ENCODE measurements around the gene CAMK2D. TPM values are rescaled to one million over a fixed set of nuclear protein-coding genes. Genes with fewer than 3 reads are reported as not detected.

Gene CAMK2D
- total RNA-seq, 1 donor = 207 TPM

DNA sequence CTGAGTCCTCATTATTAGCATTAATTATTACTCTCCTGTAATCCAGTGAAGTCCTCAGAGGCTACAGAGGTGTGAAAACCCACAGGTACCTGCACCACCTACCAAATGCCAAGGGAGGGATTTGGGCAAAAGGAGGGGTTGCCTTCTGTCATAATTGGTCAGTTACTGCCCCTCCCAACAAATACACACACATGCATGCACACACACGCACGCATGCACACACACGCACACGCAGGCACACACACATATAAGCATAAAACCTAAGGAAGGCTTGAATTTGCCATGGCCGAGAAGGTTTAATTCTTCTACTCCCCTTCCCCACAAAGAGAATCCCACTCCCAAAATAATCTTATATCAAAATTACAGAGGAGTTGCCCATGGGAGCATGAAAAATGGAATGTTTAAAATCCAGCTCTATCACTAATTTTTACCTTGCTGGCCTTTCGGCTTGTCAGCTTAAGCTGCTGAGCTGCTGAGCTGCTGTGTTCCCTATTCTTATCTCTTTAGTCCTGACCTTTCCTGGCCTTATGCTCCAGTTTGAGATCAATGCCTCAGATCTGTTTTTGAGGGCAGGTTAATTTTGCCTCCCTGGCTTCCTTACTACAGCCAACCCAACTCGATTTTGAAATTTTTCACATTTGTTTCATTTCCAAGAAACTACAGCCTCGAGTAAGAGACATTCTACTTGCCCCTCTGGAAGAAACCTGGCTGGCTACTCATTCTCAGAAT lies 95.0 kb downstream of the CAMK2D start:
- DNase-seq (ENCODE audit: insufficient read length, low spot score, missing footprints) = no peak
- TF ChIP-seq, protein P1, sequence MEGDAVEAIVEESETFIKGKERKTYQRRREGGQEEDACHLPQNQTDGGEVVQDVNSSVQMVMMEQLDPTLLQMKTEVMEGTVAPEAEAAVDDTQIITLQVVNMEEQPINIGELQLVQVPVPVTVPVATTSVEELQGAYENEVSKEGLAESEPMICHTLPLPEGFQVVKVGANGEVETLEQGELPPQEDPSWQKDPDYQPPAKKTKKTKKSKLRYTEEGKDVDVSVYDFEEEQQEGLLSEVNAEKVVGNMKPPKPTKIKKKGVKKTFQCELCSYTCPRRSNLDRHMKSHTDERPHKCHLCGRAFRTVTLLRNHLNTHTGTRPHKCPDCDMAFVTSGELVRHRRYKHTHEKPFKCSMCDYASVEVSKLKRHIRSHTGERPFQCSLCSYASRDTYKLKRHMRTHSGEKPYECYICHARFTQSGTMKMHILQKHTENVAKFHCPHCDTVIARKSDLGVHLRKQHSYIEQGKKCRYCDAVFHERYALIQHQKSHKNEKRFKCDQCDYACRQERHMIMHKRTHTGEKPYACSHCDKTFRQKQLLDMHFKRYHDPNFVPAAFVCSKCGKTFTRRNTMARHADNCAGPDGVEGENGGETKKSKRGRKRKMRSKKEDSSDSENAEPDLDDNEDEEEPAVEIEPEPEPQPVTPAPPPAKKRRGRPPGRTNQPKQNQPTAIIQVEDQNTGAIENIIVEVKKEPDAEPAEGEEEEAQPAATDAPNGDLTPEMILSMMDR (IDR thresholded peaks at IDR 0.05; ENCODE audit: extremely low read depth, low read depth, low read length) = no peak
- Histone ChIP-seq H3K79me2 (ENCODE audit: insufficient read depth, low read length) (peaks cover 77% of the 10 kb centered on the region), H4K20me1 (ENCODE audit: insufficient read depth, low read length) (peaks cover 12% of the 10 kb centered on the region), H3K4me1 (ENCODE audit: insufficient read depth, low read length) (peaks cover 16% of the 10 kb centered on the region), H3K36me3 (ENCODE audit: insufficient read depth, low read length) (peaks cover 6% of the 10 kb centered on the region), H3K27me3 (ENCODE audit: insufficient read depth, low read length) (no peaks in the 10 kb centered on the region), H3K4me3 (ENCODE audit: insufficient read depth, low read length) (no peak overlapping the region), H3K4me2 (ENCODE audit: insufficient read depth, low read length) (no peak overlapping the region), H2AFZ (ENCODE audit: low read length) (no peak overlapping the region), H3K9me3 (ENCODE audit: low read depth, low read length) (no peaks in the 10 kb centered on the region), H3K27ac (ENCODE audit: low read depth, low read length) (no peak overlapping the region)

DNA sequence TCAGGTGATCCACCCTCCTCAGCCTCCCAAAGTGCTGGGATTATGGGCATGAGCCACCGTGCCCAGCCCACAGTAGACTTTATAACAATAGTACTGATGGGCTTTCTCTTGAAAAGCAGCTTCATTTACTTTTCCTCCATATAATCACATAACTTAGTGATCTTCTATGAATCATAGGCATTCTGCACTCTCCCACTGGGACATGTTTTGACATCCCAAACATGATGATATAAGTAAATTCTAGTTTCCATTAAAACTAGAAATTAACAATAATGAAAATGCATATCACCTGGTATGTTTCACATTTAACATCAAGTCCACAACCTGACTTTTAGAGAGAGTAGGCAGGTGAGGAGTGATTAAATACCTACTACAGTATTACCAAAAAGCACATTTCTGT lies 96.5 kb downstream of the CAMK2D start:
- no peak overlapping the region for H3K4me2 ChIP-seq (ENCODE audit: insufficient read depth, low read length)
- TF ChIP-seq, protein P1 (IDR thresholded peaks at IDR 0.05; ENCODE audit: extremely low read depth, low read depth, low read length) = no peak
- H3K4me1 ChIP-seq (ENCODE audit: insufficient read depth, low read length) = peaks cover 16% of the 10 kb centered on the region
- no peak for DNase-seq (ENCODE audit: insufficient read length, low spot score, missing footprints)
- H3K36me3 ChIP-seq (ENCODE audit: insufficient read depth, low read length) = peaks cover 6% of the 10 kb centered on the region
- no peak overlapping the region for H3K4me3 ChIP-seq (ENCODE audit: insufficient read depth, low read length)
- no peaks in the 10 kb centered on the region for H3K27me3 ChIP-seq (ENCODE audit: insufficient read depth, low read length)
- no peaks in the 10 kb centered on the region for H3K9me3 ChIP-seq (ENCODE audit: low read depth, low read length)
- no peak overlapping the region for H3K27ac ChIP-seq (ENCODE audit: low read depth, low read length)
- H4K20me1 ChIP-seq (ENCODE audit: insufficient read depth, low read length) = peaks cover 12% of the 10 kb centered on the region
- H2AFZ ChIP-seq (ENCODE audit: low read length) = no peak overlapping the region
- H3K79me2 ChIP-seq (ENCODE audit: insufficient read depth, low read length) = peaks cover 75% of the 10 kb centered on the region

DNA sequence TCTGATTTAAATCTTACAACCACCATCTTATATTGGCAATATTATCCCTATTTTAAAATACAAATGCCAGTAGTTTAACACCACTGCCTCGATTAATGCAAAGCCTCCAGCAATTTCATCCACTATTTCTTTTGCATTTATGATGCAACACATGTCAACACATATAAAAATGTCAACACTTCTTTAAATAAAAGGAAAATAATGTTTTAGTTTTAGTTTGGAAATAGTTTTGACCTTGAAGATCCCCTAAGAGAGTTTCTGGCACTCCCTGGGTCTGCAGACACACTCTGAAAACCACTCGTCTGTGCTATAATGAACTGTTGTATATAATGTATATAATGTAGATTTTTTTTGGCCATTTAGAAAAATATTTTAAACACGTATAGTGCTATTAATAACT lies 99.0 kb downstream of the CAMK2D start:
- H3K27ac ChIP-seq (ENCODE audit: low read depth, low read length) = no peak overlapping the region
- no peak overlapping the region for H2AFZ ChIP-seq (ENCODE audit: low read length)
- H3K9me3 ChIP-seq (ENCODE audit: low read depth, low read length) = no peaks in the 10 kb centered on the region
- H3K4me1 ChIP-seq (ENCODE audit: insufficient read depth, low read length) = peaks cover 30% of the 10 kb centered on the region
- DNase-seq (ENCODE audit: insufficient read length, low spot score, missing footprints) = no peak
- H3K4me2 ChIP-seq (ENCODE audit: insufficient read depth, low read length) = no peak overlapping the region
- peaks cover 17% of the 10 kb centered on the region for H4K20me1 ChIP-seq (ENCODE audit: insufficient read depth, low read length)
- H3K36me3 ChIP-seq (ENCODE audit: insufficient read depth, low read length) = no peaks in the 10 kb centered on the region
- TF ChIP-seq, protein P1 (IDR thresholded peaks at IDR 0.05; ENCODE audit: extremely low read depth, low read depth, low read length) = no peak
- no peaks in the 10 kb centered on the region for H3K27me3 ChIP-seq (ENCODE audit: insufficient read depth, low read length)
- H3K4me3 ChIP-seq (ENCODE audit: insufficient read depth, low read length) = no peak overlapping the region
- H3K79me2 ChIP-seq (ENCODE audit: insufficient read depth, low read length) = peaks cover 83% of the 10 kb centered on the region

DNA sequence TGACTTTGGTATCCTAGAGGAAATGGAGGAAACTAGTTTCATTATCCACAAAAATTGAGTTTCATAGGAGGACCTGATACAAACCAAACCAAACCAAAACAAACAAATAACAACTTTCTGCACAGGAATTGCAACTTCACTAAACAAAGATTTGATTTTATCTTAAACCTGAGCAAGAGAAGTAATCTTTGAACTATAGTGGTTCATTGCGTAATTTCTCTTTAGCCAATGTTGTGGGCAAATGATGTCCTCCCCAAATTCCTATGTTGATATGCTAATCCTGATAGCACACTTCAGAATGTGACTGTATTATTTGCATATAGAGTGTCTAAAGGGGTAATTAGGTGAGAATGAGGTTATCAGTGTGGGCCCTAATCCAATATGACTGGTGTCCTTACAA lies 102.4 kb downstream of the CAMK2D start:
- Histone ChIP-seq H3K4me2 (ENCODE audit: insufficient read depth, low read length) (no peak overlapping the region), H4K20me1 (ENCODE audit: insufficient read depth, low read length) (peaks cover 12% of the 10 kb centered on the region), H3K27ac (ENCODE audit: low read depth, low read length) (no peak overlapping the region), H3K4me1 (ENCODE audit: insufficient read depth, low read length) (peaks cover 22% of the 10 kb centered on the region), H3K4me3 (ENCODE audit: insufficient read depth, low read length) (no peak overlapping the region), H3K36me3 (ENCODE audit: insufficient read depth, low read length) (no peaks in the 10 kb centered on the region), H3K9me3 (ENCODE audit: low read depth, low read length) (no peaks in the 10 kb centered on the region), H3K27me3 (ENCODE audit: insufficient read depth, low read length) (no peaks in the 10 kb centered on the region), H3K79me2 (ENCODE audit: insufficient read depth, low read length) (peaks cover 82% of the 10 kb centered on the region), H2AFZ (ENCODE audit: low read length) (no peak overlapping the region)
- TF ChIP-seq, protein P1 (IDR thresholded peaks at IDR 0.05; ENCODE audit: extremely low read depth, low read depth, low read length) = no peak
- no peak for DNase-seq (ENCODE audit: insufficient read length, low spot score, missing footprints)

Data from osteoblast (primary cell).